Activated B cell treated with CpG ODN at 0.5 μM for 24 hours (primary cell): ENCODE measurements around the gene GNG3. TPM values are rescaled to one million over a fixed set of nuclear protein-coding genes. Genes with fewer than 3 reads are reported as not detected.
"Not testable (repeated sequence)": the region's sequence is repeated elsewhere in the genome, so short reads cannot be mapped to it uniquely, and the experiment has no call there.

ENCODE experiments used
- ATAC-seq: fragments of 200-7000 bp; cut with Tn5 transposase; one replicate; pipeline ENCODE4 v1.10.0; 2021; ENCODE audit warnings: low read depth, mild to moderate bottlenecking, moderate library complexity
- CTCF ChIA-PET: fragments of 350-600 bp; sonication (Branson Sonifier 250); formaldehyde crosslinking; loops from one replicate; lab custom pipeline; 2021; ENCODE audit warnings: antibody characterized with exemption; lab: Charles Lee
- POLR2A ChIA-PET: fragments of 350-600 bp; sonication (Branson Sonifier 250); formaldehyde crosslinking; loops from one replicate; lab custom pipeline; 2021; ENCODE audit warnings: antibody characterized with exemption; lab: Charles Lee
- DNase-seq: peaks from one replicate; pipeline ENCODE4 v3.0.0; 2022
- H3K27ac Mint-ChIP-seq: one replicate; pipeline ENCODE4 v1.8.0; 2020; ENCODE audit warnings: mixed read lengths
- H3K27me3 Mint-ChIP-seq: one replicate; pipeline ENCODE4 v1.8.0; 2021; ENCODE audit warnings: mixed read lengths
- H3K36me3 Mint-ChIP-seq: one replicate; pipeline ENCODE4 v1.8.0; 2021; ENCODE audit warnings: low read depth, mixed read lengths
- H3K4me1 Mint-ChIP-seq: one replicate; pipeline ENCODE4 v1.8.0; 2021; ENCODE audit warnings: mixed read lengths
- H3K4me3 Mint-ChIP-seq: one replicate; pipeline ENCODE4 v1.8.0; 2020; ENCODE audit warnings: mild to moderate bottlenecking, mixed read lengths
- H3K9me3 Mint-ChIP-seq: one replicate; pipeline ENCODE4 v1.8.0; 2020; ENCODE audit warnings: mixed read lengths
- intact Hi-C: fragments of 100-400 bp; cut with micrococcal nuclease; formaldehyde crosslinking; loops from one replicate; pipeline ENCODE4 v1.15.1; 2024
- total RNA-seq: library from RNA; stranded (reverse); gene quantifications from 2 replicates; pipeline ENCODE4 v1.2.3, GENCODE V29; 2022
- TF ChIP-seq, protein P1 (sequence below): fragments of 200-600 bp; IDR thresholded peaks from one replicate; pipeline ENCODE4 v1.8.0; 2022; ENCODE audit warnings: antibody characterized with exemption, mild to moderate bottlenecking

GNG3 gene
- total RNA-seq, 1 donor from 2014 or later = 1.8 TPM

DNA sequence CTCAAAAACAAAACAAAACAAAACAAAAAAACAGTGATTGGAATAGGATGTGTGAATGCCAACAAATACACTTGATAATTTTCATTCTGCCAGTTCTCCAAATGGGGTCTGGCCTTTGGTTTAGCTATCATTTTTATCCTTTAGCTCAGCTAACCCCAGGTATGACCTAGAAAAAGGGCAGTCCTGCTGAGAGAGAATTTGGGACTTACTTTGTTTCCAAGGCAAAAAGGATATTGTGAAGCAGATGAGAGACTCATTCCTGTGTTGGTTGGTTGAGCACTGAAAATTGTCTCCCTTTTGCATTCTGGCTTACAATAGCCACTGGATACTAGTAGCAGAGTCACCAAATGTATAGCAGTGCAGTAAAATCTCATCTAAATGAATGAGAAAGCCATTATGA, 29.7 kb downstream of the GNG3 start:
- H3K36me3 Mint-ChIP-seq = peaks cover 60% of the 10 kb centered on the region
- DNase-seq (no peak), ATAC-seq (no peak)
- CTCF ChIA-PET = no interaction called here
- H3K4me1 Mint-ChIP-seq = peaks cover 9% of the 10 kb centered on the region
- intact Hi-C loops = no loop called here
- H3K4me3 Mint-ChIP-seq = no peak overlapping the region
- TF ChIP-seq, protein P1, sequence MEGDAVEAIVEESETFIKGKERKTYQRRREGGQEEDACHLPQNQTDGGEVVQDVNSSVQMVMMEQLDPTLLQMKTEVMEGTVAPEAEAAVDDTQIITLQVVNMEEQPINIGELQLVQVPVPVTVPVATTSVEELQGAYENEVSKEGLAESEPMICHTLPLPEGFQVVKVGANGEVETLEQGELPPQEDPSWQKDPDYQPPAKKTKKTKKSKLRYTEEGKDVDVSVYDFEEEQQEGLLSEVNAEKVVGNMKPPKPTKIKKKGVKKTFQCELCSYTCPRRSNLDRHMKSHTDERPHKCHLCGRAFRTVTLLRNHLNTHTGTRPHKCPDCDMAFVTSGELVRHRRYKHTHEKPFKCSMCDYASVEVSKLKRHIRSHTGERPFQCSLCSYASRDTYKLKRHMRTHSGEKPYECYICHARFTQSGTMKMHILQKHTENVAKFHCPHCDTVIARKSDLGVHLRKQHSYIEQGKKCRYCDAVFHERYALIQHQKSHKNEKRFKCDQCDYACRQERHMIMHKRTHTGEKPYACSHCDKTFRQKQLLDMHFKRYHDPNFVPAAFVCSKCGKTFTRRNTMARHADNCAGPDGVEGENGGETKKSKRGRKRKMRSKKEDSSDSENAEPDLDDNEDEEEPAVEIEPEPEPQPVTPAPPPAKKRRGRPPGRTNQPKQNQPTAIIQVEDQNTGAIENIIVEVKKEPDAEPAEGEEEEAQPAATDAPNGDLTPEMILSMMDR = no peak
- POLR2A ChIA-PET = interaction anchor here (0.6 to 1.3 kb wide), 4 partner anchors 9 to 69 kb away, joined by 3 read pairs; partner anchors contain the start of genes HNRNPUL2, TTC9C and ZBTB3
- H3K9me3 Mint-ChIP-seq = no peaks in the 10 kb centered on the region
- no peaks in the 10 kb centered on the region for H3K27me3 Mint-ChIP-seq
- H3K27ac Mint-ChIP-seq = no peak overlapping the region

DNA sequence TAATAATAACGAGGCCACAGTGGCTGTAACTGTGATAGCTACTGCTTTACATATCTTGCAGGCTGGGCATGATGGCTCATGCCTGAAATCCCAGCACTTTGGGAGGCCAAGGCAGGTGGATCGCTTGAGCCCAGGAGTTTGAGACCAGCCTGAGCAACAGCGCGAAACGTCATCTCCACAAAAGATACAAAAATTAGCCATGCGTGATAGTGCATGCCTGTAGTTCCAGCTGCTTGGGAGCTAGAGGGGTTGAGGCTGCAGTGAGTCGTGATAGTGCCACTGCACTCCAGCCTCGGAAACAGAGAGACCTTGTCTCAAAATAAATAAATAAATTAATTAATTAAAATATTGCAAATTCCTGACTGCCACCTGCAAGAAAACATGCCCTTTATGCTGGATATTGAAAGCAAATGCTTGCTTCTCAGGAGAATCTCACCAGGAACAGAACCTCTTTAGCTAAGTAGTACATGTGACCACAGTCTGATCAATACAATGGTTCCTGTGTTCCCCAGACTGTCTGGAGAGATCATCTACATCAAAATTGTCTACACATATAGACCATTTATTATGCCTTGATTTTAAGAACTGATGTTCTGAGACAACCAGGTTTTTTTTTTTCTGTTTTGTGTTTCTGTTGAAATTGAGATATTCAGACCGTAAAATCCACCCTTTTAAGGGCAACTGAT, 40.1 kb downstream of the GNG3 start:
- TF ChIP-seq, protein P1 = no peak
- peaks cover 5% of the 10 kb centered on the region for H3K4me1 Mint-ChIP-seq
- peaks cover 18% of the 10 kb centered on the region for H3K36me3 Mint-ChIP-seq
- H3K4me3 Mint-ChIP-seq = no peak overlapping the region
- CTCF ChIA-PET = no interaction called here
- intact Hi-C loops = no loop called here
- POLR2A ChIA-PET = interaction anchor here (0.6 to 1.0 kb wide), 2 partner anchors 20 to 371 kb away, joined by 4 to 12 read pairs; partner anchors contain the start of gene HNRNPUL2
- no peaks in the 10 kb centered on the region for H3K9me3 Mint-ChIP-seq
- H3K27ac Mint-ChIP-seq = no peak overlapping the region
- H3K27me3 Mint-ChIP-seq = no peaks in the 10 kb centered on the region
- ATAC-seq (no peak), DNase-seq (no peak)

DNA sequence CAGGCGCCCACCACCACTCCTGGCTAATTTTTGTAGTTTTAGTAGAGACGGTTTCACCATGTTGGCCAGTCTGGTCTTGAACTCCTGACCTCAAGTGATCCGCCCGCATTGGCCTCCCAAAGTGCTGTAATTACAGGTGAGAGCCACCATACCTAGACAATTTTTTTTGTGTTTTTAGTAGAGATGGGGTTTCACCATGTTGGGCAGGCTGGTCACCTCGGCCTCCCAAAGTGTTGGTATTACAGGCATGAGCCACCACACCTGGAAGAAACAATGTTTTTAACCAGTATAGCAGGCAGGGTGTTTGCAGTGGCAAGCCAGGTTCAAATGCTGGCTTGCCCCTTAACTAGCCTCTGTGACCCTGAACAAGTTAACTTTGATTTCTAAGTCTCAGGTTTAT, 42.5 kb downstream of the GNG3 start:
- Mint-ChIP-seq H3K36me3 (peaks cover 28% of the 10 kb centered on the region), H3K4me1 (peaks cover 22% of the 10 kb centered on the region)
- CTCF ChIA-PET, H3K27me3 Mint-ChIP-seq, H3K9me3 Mint-ChIP-seq, ATAC-seq, H3K4me3 Mint-ChIP-seq, H3K27ac Mint-ChIP-seq, DNase-seq: not testable (repeated sequence)
- intact Hi-C loops = loop anchor here (5.0 kb wide), 2 partner anchors 178 to 628 kb away; partner anchors contain the start of genes EEF1G and INCENP
- POLR2A ChIA-PET = interaction anchor here (1.2 kb wide), 1 partner anchor 22 kb away, joined by 3 read pairs; the partner anchor contains the start of gene HNRNPUL2

DNA sequence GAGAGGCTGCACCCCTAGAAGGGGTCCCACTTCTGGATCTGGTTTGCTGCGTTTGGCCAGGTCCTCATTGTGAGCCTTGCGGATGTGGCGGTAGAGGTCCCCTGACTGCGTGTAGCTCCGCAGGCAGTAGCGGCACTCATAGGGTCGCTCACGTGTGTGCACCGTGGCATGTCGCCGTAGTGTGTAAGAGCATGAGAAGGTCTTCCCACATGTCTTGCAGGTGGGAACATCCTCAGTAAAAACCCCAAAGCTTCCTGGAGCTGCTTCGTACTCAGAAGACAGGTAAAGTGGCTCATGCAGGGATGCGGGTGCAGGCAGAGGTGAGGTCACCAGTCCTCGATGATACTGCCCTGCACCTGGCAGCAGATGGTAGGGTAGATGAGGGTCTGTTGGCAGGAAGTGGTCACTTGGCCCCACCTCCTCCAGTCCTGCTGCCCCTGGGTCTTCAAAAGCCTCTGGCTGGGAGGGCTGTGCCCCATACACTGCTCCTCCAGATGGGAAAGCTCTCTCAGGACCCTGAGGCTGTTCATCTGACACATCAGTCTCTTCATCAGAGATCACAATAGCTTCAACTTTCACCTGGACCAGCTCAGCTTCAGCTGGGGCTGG, 44.8 kb downstream of the GNG3 start:
- Mint-ChIP-seq H3K27me3 (no peaks in the 10 kb centered on the region), H3K4me1 (peaks cover 22% of the 10 kb centered on the region), H3K4me3 (no peak overlapping the region), H3K36me3 (peaks cover 28% of the 10 kb centered on the region), H3K27ac (no peak overlapping the region), H3K9me3 (no peaks in the 10 kb centered on the region)
- intact Hi-C loops = loop anchor here (5.0 kb wide), 2 partner anchors 180 to 630 kb away; partner anchors contain the start of genes EEF1G and INCENP
- TF ChIP-seq, protein P1 = no peak
- no peak for DNase-seq
- no peak for ATAC-seq
- POLR2A ChIA-PET = interaction anchor here (0.6 to 5.1 kb wide), 10 partner anchors 10 to 130 kb away, joined by 3 to 193 read pairs (median 42); partner anchors contain the start of genes C11orf98, CSKMT, HNRNPUL2 and POLR2G
- CTCF ChIA-PET = interaction anchor here (0.6 to 2.4 kb wide), 2 partner anchors 10 to 129 kb away, joined by 3 to 6 read pairs; partner anchors contain the start of genes POLR2G and SLC3A2

DNA sequence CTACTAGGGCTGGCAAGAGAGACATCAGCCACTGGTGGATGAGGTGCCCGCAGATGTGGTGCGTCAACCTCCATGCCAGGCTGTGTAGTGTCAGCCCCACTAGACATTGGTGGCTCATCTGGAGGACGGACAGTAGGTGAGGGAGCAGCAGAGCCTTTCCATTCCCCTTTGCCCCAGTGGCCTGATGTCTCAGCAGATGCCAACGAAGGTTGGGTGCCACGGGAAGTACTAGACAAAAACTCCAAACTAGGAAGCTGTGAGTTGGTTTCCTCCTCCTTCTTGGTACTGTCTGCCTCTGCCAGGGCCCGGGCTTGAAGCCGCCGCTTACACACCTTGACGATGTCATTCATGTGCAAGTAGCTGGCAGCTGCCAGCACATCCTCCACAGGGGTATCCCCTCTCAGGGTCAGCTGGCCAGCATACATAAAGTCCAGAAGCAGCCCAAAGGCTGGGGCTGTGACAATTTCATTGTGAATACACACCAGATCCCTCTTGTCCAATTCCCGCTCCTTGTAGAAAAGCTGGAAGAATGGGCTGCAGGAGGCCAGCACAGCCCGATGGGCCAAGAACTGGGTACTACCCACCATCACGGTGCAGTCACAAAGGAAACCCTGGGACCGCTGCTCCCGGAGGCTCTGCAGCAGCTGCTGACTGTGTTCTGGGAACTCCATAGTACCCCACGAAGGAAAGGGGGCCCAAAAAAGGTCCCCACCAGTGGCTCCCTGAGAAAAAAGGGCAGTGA, 45.7 kb downstream of the GNG3 start:
- no peaks in the 10 kb centered on the region for H3K27me3 Mint-ChIP-seq
- CTCF ChIA-PET = interaction anchor here (1.2 to 2.4 kb wide), 7 partner anchors 19 to 128 kb away, joined by 3 to 13 read pairs (median 4); partner anchors contain the start of genes HNRNPUL2 and SLC3A2
- peak overlapping the region; percentile 97 for H3K4me3 Mint-ChIP-seq
- no peak for ATAC-seq
- DNase-seq = no peak
- intact Hi-C loops = loop anchor here (1.0 to 5.0 kb wide), 3 partner anchors 8 to 631 kb away; partner anchors contain the start of genes EEF1G, INCENP and POLR2G
- H3K27ac Mint-ChIP-seq = peak overlapping the region; percentile 99
- TF ChIP-seq, protein P1 = no peak
- POLR2A ChIA-PET = interaction anchor here (0.6 to 5.1 kb wide), 56 partner anchors 9 to 1559 kb away, joined by 3 to 193 read pairs (median 5); partner anchors contain the start of genes B3GAT3, BSCL2, C11orf98 and CSKMT
- peaks cover 28% of the 10 kb centered on the region for H3K36me3 Mint-ChIP-seq
- no peaks in the 10 kb centered on the region for H3K9me3 Mint-ChIP-seq
- H3K4me1 Mint-ChIP-seq = peaks cover 22% of the 10 kb centered on the region
